ENCODE measurements around the gene PIK3CB. TPM values are rescaled to one million over a fixed set of nuclear protein-coding genes. Genes with fewer than 3 reads are reported as not detected.
A peak's percentile ranks its signal among the peaks of the same experiment; 100 is the strongest.

Gene PIK3CB
- total RNA-seq, 2 donors from 2014 or later = 51.4 to 53.0 TPM

GRCh38 chr3:138620431-138620830 lies 214.3 kb downstream of the PIK3CB start:
- Mint-ChIP-seq H3K27me3 (ENCODE audit: insufficient read depth) (no peaks in the 10 kb centered on the region), H3K27ac (no peak overlapping the region), H3K4me3 (no peak overlapping the region), H3K9me3 (no peaks in the 10 kb centered on the region), H3K4me1 (no peaks in the 10 kb centered on the region), H3K36me3 (ENCODE audit: low read depth) (peaks cover 8% of the 10 kb centered on the region)
- H3K9me3 ChIP-seq (ENCODE audit: control insufficient read depth, low read length) = no peaks in the 10 kb centered on the region
- H3K27me3 ChIP-seq (ENCODE audit: control insufficient read depth, insufficient read depth, low read length, poor library complexity, severe bottlenecking) = no peaks in the 10 kb centered on the region
- no peaks in the 10 kb centered on the region for H3K4me1 ChIP-seq (ENCODE audit: control insufficient read depth, insufficient read depth, low read length)
- H3K4me3 ChIP-seq (ENCODE audit: low read length) = no peak overlapping the region
- WGBS, 2 experiments (ENCODE audit: insufficient coverage in 1 of 2, insufficient read length in 1 of 2) = 94 to 100% methylated on average over 2 to 4 of the region's 4 CpGs
- H3K9ac ChIP-seq (ENCODE audit: extremely low read depth, low read length, poor library complexity, severe bottlenecking) = no peak overlapping the region
- H3K36me3 ChIP-seq (ENCODE audit: control insufficient read depth, insufficient read depth, low read length) = peaks cover 6% of the 10 kb centered on the region
- no peak for DNase-seq
- no peak for TF ChIP-seq CTCF (conservative IDR thresholded peaks at IDR 0.05)
- no peak overlapping the region for H3K27ac ChIP-seq (ENCODE audit: low read depth, low read length)

DNA sequence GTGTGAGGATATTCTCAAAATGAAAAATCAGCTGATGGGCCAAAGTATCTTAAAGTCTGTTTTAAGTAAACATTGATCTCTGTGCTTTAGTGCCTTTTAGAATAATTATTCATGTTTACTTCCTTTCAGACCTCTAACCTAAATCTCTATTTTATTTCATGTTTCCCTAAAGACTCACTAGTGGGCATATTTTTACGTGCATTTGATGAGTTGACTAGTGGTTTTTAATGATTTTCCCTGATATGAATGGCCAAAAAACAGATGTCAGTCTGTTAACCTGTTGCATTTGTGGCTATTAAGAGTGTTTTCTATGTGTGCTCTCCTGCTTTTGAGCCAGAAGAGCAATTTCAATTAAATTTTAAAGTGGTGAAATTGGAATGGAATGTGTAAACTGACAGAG lies 219.3 kb downstream of the PIK3CB start:
- Histone ChIP-seq H3K9ac (ENCODE audit: extremely low read depth, low read length, poor library complexity, severe bottlenecking) (no peak overlapping the region), H3K4me1 (ENCODE audit: control insufficient read depth, insufficient read depth, low read length) (no peaks in the 10 kb centered on the region), H3K27ac (ENCODE audit: low read depth, low read length) (no peak overlapping the region), H3K9me3 (ENCODE audit: control insufficient read depth, low read length) (no peaks in the 10 kb centered on the region), H3K4me3 (ENCODE audit: low read length) (no peak overlapping the region), H3K36me3 (ENCODE audit: control insufficient read depth, insufficient read depth, low read length) (no peaks in the 10 kb centered on the region), H3K27me3 (ENCODE audit: control insufficient read depth, insufficient read depth, low read length, poor library complexity, severe bottlenecking) (no peaks in the 10 kb centered on the region)
- Mint-ChIP-seq H3K9me3 (no peaks in the 10 kb centered on the region), H3K27ac (no peak overlapping the region), H3K4me1 (peaks cover 4% of the 10 kb centered on the region), H3K36me3 (ENCODE audit: low read depth) (peaks cover 9% of the 10 kb centered on the region), H3K27me3 (ENCODE audit: insufficient read depth) (no peaks in the 10 kb centered on the region), H3K4me3 (no peak overlapping the region)
- TF ChIP-seq CTCF (conservative IDR thresholded peaks at IDR 0.05) = no peak
- WGBS, 2 experiments (ENCODE audit: insufficient coverage in 1 of 2, insufficient read length in 1 of 2) = 83 to 89% methylated on average over 1 of the region's 1 CpG
- no peak for DNase-seq

GRCh38 chr3:138609898-138610266 lies 224.8 kb downstream of the PIK3CB start:
- Mint-ChIP-seq H3K27ac (no peak overlapping the region), H3K4me3 (peak overlapping the region; percentile 76), H3K9me3 (no peaks in the 10 kb centered on the region), H3K36me3 (ENCODE audit: low read depth) (peaks cover 9% of the 10 kb centered on the region), H3K4me1 (peaks cover 11% of the 10 kb centered on the region), H3K27me3 (ENCODE audit: insufficient read depth) (peaks cover 4% of the 10 kb centered on the region)
- H3K9me3 ChIP-seq (ENCODE audit: control insufficient read depth, low read length) = no peaks in the 10 kb centered on the region
- H3K36me3 ChIP-seq (ENCODE audit: control insufficient read depth, insufficient read depth, low read length) = no peaks in the 10 kb centered on the region
- TF ChIP-seq CTCF (conservative IDR thresholded peaks at IDR 0.05) = no peak
- DNase-seq = no peak
- no peaks in the 10 kb centered on the region for H3K27me3 ChIP-seq (ENCODE audit: control insufficient read depth, insufficient read depth, low read length, poor library complexity, severe bottlenecking)
- 83 to 95% methylated on average over 3 to 6 of the region's 6 CpGs for WGBS, 2 experiments (ENCODE audit: insufficient coverage in 1 of 2, insufficient read length in 1 of 2)
- H3K9ac ChIP-seq (ENCODE audit: extremely low read depth, low read length, poor library complexity, severe bottlenecking) = no peak overlapping the region
- peak overlapping the region; percentile 88 for H3K4me3 ChIP-seq (ENCODE audit: low read length)
- no peaks in the 10 kb centered on the region for H3K4me1 ChIP-seq (ENCODE audit: control insufficient read depth, insufficient read depth, low read length)
- no peak overlapping the region for H3K27ac ChIP-seq (ENCODE audit: low read depth, low read length)

Data from endodermal cell (in vitro differentiated cells).